PC-3 (cell line): Measurements from ENCODE around the gene PCCA. TPM values are rescaled to one million over a fixed set of nuclear protein-coding genes. Genes with fewer than 3 reads are reported as not detected.

Source experiments
- ATAC-seq: fragments of 200-7000 bp; cut with Tn5 transposase; 2 replicates; pipeline ENCODE4 v1.9.1; 2020; ENCODE audit warnings: mild to moderate bottlenecking, moderate library complexity
- BruUV-seq: library from RNA; stranded (reverse); fragments of 400-500 nt; replicated peaks from 2 replicates; lab custom pipeline; 2021; lab: Mats Ljungman, UMichigan
- CTCF ChIA-PET: fragments of 300-600 bp; sonication (Branson Sonifier 250); formaldehyde crosslinking; loops from one replicate; lab custom pipeline; 2022; ENCODE audit warnings: antibody characterized with exemption; lab: Charles Lee
- POLR2A ChIA-PET: fragments of 300-600 bp; sonication (Branson Sonifier 250); formaldehyde crosslinking; loops from one replicate; lab custom pipeline; 2022; ENCODE audit warnings: antibody characterized with exemption; ENCODE audit not compliant: unreplicated experiment; lab: Charles Lee
- DNase-seq: peaks from one replicate; pipeline ENCODE4 v3.0.0-alpha.2; 2015
- H2AFZ ChIP-seq: fragments of 300-600 bp; sonication (generic); 2 replicates; pipeline ENCODE4 v1.6.0; 2016; ENCODE audit warnings: antibody characterized with exemption, low read length
- H3F3A ChIP-seq: fragments of 300-600 bp; sonication (generic); one replicate; pipeline ENCODE4 v1.6.0; 2017; ENCODE audit warnings: antibody characterized with exemption, low read length, control low read depth, mild to moderate bottlenecking; ENCODE audit not compliant: unreplicated experiment
- H3K27ac ChIP-seq: fragments of 300-600 bp; sonication (generic); 2 replicates; pipeline ENCODE4 v1.5.1; 2016; ENCODE audit warnings: mild to moderate bottlenecking, low read length
- H3K27me3 ChIP-seq: fragments of 300-600 bp; sonication (generic); 2 replicates; pipeline ENCODE4 v1.6.1; 2016; ENCODE audit warnings: low read length, mixed read lengths
- H3K36me3 ChIP-seq: fragments of 300-600 bp; sonication (generic); 2 replicates; pipeline ENCODE4 v1.6.1; 2016; ENCODE audit warnings: low read depth, mixed run types, low read length, mixed read lengths
- H3K4me1 ChIP-seq: fragments of 300-600 bp; sonication (generic); 2 replicates; pipeline ENCODE4 v1.5.1; 2016; ENCODE audit warnings: low read length; ENCODE audit not compliant: insufficient read depth
- H3K4me2 ChIP-seq: fragments of 300-600 bp; sonication (generic); 2 replicates; pipeline ENCODE4 v1.6.0; 2016; ENCODE audit warnings: low read length
- H3K4me3 ChIP-seq: fragments of 300-600 bp; sonication (generic); 2 replicates; pipeline ENCODE4 v1.5.1; 2016; ENCODE audit warnings: mild to moderate bottlenecking, low read length, mixed read lengths
- H3K79me2 ChIP-seq: fragments of 300-600 bp; sonication (generic); 2 replicates; pipeline ENCODE4 v1.6.1; 2017; ENCODE audit warnings: low read length, mixed read lengths
- H3K9ac ChIP-seq: fragments of 300-600 bp; sonication (generic); 2 replicates; pipeline ENCODE4 v1.6.0; 2016; ENCODE audit warnings: mild to moderate bottlenecking, low read length
- H3K9me2 ChIP-seq: fragments of 300-600 bp; sonication (generic); replicated peaks from 2 replicates; pipeline ENCODE4 v1.6.1; 2016; ENCODE audit warnings: mixed run types, low read length, mixed read lengths
- H3K9me3 ChIP-seq: fragments of 300-600 bp; sonication (generic); 2 replicates; pipeline ENCODE4 v1.6.1; 2016; ENCODE audit warnings: low read length, mixed read lengths
- H4K20me1 ChIP-seq: fragments of 300-600 bp; sonication (generic); 2 replicates; pipeline ENCODE4 v1.6.1; 2016; ENCODE audit warnings: low read length, mixed read lengths
- EZH2 ChIP-seq: fragments of 300-600 bp; sonication (generic); IDR thresholded peaks from one replicate; pipeline ENCODE4 v1.6.1; 2017; ENCODE audit warnings: antibody characterized with exemption, mild to moderate bottlenecking, low read length; ENCODE audit not compliant: unreplicated experiment
- EZH2phosphoT487 ChIP-seq: fragments of 300-600 bp; sonication (generic); IDR thresholded peaks from 2 replicates; pipeline ENCODE4 v1.6.1; 2018; ENCODE audit warnings: mild to moderate bottlenecking, antibody characterized with exemption, low read length, borderline replicate concordance
- intact Hi-C: fragments of 100-400 bp; cut with micrococcal nuclease; formaldehyde crosslinking; loops from 2 replicates; pipeline ENCODE4 v1.9.0; 2023
- total RNA-seq: library from RNA; depleted of rRNA; stranded (reverse); fragments of >200 nt; gene quantifications from 2 replicates; pipeline ENCODE4 v1.2.3, GENCODE V29; 2014
- TF ChIP-seq, protein P1 (sequence below): fragments of 300-600 bp; sonication (generic); conservative IDR thresholded peaks from 2 replicates; pipeline ENCODE4 v1.5.1; 2017; ENCODE audit warnings: antibody characterized with exemption, low read depth, mild to moderate bottlenecking, low read length

The PCCA gene
- total RNA-seq, 1 experiment from 2014 or later, result 10.5 TPM

DNA sequence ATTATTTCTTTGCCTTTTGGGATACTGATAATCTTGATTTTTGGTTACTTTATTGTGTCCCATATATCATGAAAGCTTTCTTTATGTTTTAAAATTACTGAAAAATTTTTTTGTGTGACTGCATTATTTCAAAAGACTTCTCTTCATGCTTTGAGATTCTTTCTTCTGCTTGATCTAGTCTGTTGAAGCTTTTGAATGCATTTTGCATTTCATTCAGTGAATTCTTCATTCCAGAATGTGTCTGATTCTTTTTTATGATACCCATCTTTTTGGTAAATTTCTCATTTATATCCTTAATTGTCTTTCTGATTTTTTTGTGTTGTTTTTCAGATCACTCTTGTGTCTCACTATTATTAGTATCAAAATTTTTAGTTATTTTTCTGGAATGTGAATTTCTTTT lies 289.6 kb downstream of the PCCA start:
- Histone ChIP-seq H4K20me1 (no peaks in the 10 kb centered on the region), H3K79me2 (no peaks in the 10 kb centered on the region), H3K4me3 (no peak overlapping the region), H3K9me3 (0 out of 2 replicates have a peak, but pooled peaks cover 6% of the 10 kb centered on the region), H3K4me1 (no peaks in the 10 kb centered on the region), H3K9me2 (no peaks in the 10 kb centered on the region), H3K27me3 (no peaks in the 10 kb centered on the region), H3K27ac (no peak overlapping the region), H3K36me3 (no peaks in the 10 kb centered on the region; the same call in 1 of the 2 replicates), H3K9ac (no peak overlapping the region), H3F3A (no peaks in the 10 kb centered on the region), H3K4me2 (no peak overlapping the region), H2AFZ (no peak overlapping the region)
- BruUV-seq, result no TSS peak
- no peak for ATAC-seq
- DNase-seq, result no peak
- TF ChIP-seq EZH2 (no peak), EZH2phosphoT487 (no peak)
- TF ChIP-seq, protein P1, sequence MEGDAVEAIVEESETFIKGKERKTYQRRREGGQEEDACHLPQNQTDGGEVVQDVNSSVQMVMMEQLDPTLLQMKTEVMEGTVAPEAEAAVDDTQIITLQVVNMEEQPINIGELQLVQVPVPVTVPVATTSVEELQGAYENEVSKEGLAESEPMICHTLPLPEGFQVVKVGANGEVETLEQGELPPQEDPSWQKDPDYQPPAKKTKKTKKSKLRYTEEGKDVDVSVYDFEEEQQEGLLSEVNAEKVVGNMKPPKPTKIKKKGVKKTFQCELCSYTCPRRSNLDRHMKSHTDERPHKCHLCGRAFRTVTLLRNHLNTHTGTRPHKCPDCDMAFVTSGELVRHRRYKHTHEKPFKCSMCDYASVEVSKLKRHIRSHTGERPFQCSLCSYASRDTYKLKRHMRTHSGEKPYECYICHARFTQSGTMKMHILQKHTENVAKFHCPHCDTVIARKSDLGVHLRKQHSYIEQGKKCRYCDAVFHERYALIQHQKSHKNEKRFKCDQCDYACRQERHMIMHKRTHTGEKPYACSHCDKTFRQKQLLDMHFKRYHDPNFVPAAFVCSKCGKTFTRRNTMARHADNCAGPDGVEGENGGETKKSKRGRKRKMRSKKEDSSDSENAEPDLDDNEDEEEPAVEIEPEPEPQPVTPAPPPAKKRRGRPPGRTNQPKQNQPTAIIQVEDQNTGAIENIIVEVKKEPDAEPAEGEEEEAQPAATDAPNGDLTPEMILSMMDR, result no peak
- POLR2A ChIA-PET, result no interaction called here
- intact Hi-C loops, result no loop called here
- CTCF ChIA-PET, result no interaction called here

DNA sequence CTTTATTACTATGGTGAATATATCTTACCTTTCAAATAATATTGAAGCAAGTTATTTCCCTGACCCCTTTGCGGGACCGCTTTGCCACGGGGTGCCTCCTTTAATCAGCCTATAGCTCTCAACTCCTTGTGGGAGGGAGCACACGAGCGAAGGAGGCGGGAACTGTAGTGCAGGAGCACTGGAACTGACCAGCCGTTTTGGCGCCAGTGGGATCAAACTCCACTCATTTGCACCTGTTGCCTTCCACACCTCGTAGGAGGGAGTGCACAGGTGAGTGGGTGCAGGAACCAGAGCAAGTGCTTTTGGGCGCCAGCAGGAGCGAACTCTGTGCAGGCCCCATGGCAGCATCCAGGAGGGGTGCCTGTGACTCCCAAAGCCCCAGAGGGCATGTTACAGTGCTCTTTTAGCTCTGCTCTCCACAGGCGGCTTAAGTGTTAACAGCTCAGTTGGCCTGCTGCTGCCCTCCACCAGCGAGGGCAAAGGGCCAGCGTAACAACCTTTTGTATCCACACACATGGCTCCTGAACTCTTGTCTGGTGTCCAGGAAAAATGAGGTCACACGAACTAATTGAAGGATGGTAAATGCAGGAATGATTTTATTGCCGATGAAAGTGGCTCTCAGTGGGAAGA lies 292.8 kb downstream of the PCCA start:
- H3K9me3 ChIP-seq, result 0 out of 2 replicates have a peak, but pooled peaks cover 6% of the 10 kb centered on the region
- no peak overlapping the region for H2AFZ ChIP-seq
- H3K27ac ChIP-seq, result no peak overlapping the region
- TF ChIP-seq EZH2phosphoT487, result no peak
- TF ChIP-seq, protein P1, result no peak
- TF ChIP-seq EZH2, result no peak
- no peak overlapping the region for H3K9ac ChIP-seq
- no peaks in the 10 kb centered on the region for H3K4me1 ChIP-seq
- H3K79me2 ChIP-seq, result no peaks in the 10 kb centered on the region
- intact Hi-C loops, result no loop called here
- POLR2A ChIA-PET, result no interaction called here
- H3K36me3 ChIP-seq, result no peaks in the 10 kb centered on the region; the same call in 1 of the 2 replicates
- no peaks in the 10 kb centered on the region for H4K20me1 ChIP-seq
- no peak overlapping the region for H3K4me2 ChIP-seq
- no TSS peak for BruUV-seq
- H3F3A ChIP-seq, result no peaks in the 10 kb centered on the region
- CTCF ChIA-PET, result no interaction called here
- ATAC-seq (no peak), DNase-seq (no peak)
- H3K27me3 ChIP-seq, result no peaks in the 10 kb centered on the region
- H3K4me3 ChIP-seq, result no peak overlapping the region
- no peaks in the 10 kb centered on the region for H3K9me2 ChIP-seq

- H2AFZ ChIP-seq, result no peak overlapping the region
- ChIA-PET POLR2A (no interaction called here), CTCF (no interaction called here)
- H3K27ac ChIP-seq, result no peak overlapping the region
- H3K9ac ChIP-seq, result no peak overlapping the region
- no peaks in the 10 kb centered on the region; the same call in 1 of the 2 replicates for H3K36me3 ChIP-seq
- no peaks in the 10 kb centered on the region for H4K20me1 ChIP-seq
- BruUV-seq, result no TSS peak
- intact Hi-C loops, result no loop called here
- TF ChIP-seq EZH2, result no peak
- TF ChIP-seq, protein P1, result no peak
- TF ChIP-seq EZH2phosphoT487, result no peak
- no peaks in the 10 kb centered on the region for H3K27me3 ChIP-seq
- 0 out of 2 replicates have a peak, but pooled peaks cover 6% of the 10 kb centered on the region for H3K9me3 ChIP-seq
- no peaks in the 10 kb centered on the region for H3K9me2 ChIP-seq
- no peaks in the 10 kb centered on the region for H3F3A ChIP-seq
- H3K79me2 ChIP-seq, result no peaks in the 10 kb centered on the region
- H3K4me2 ChIP-seq, result no peak overlapping the region
- no peaks in the 10 kb centered on the region for H3K4me1 ChIP-seq
- ATAC-seq (no peak), DNase-seq (no peak)
- H3K4me3 ChIP-seq, result no peak overlapping the region
Observed at GRCh38 chr13:100382785-100383184, 293.9 kb downstream of the PCCA start.
